ENCODE results near the gene SYT7.

Gene SYT7

DNA sequence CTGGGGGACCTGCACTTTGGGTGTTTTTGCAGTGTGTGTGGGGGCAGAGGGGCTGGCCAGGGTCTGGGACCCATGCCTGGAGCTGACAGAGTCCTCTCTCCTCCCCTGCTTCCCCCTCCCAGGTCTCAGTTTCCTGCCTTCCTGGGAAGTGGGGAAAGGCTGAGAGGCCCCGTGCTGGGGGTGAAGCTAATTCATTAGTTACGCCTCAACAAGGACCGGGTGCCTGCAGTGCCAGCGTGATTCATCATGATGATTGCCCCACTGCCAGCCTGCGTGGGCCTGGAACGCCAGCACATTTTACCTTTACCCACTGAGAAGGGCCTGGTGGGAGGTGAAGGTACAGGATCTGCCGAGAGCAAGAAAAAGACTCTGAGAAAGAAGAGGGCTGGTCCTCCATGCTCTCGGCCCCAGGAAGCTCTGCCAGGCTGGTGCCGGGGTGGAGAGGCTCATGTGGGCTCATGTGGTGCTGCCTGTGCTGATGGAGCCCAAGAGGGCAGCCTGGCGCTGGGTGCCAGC, 75.2 kb downstream of the SYT7 start:
- no peak for DNase-seq (ENCODE audit: extremely low read depth, low read depth)
- TF ChIP-seq CTCF (IDR thresholded peaks at IDR 0.05; ENCODE audit: low read depth, low read length): no peak

DNA sequence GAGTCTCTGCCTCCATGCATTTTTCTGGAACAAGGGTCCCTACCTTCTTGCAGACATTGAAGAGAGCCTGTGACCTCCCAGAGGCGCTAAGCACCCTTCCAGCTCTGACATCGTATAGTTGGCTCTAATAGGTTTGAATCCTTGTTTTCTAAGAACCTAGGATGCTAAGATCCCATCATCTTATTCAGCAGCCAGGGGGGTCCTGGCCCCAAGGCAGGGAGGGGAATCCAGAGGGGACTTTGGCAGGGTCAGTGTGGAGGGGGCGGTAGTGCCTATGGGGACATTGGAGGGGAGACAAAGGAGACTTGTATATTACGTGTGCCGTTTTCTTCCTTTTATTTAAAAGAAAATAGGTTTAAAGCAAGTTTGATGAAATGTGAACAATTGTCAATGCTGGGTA, 75.8 kb downstream of the SYT7 start:
- no peak for DNase-seq (ENCODE audit: extremely low read depth, low read depth)
- no peak for TF ChIP-seq CTCF (IDR thresholded peaks at IDR 0.05; ENCODE audit: low read depth, low read length)

DNA sequence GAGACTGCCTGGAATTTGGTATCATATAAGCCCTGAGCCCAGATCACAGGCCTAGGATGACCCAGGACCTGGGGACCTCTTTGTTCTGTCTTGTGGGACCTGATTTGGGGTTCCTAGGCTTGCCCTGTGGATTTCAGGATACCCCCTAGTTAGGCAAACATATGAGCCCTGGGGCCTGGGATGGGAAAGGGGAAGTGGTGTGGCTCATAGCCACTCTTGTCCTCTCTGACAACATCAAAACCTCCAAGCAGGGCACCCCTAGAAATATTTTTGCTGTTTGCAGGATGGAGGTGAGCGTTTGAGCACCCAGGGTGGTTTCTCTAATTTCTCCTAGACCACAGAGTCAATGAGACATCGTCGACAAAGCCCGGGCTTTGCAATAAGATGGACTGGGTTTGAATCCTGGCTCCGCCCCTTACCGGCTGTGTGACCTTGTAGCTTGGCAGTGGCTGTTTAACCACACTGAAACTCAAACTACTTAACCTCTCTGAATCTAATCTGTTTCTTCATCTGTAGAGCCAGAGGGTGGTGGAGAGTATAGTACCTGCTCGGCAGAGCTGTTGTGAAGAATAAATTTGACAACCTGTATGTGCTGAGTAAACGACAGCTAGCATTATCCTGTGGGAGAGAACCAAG, 77.6 kb downstream of the SYT7 start:
- DNase-seq (ENCODE audit: extremely low read depth, low read depth): no peak
- TF ChIP-seq CTCF (IDR thresholded peaks at IDR 0.05; ENCODE audit: low read depth, low read length): no peak

GRCh38 chr11:61502522-61502921, 78.4 kb downstream of the SYT7 start:
- DNase-seq (ENCODE audit: extremely low read depth, low read depth): no peak
- no peak for TF ChIP-seq CTCF (IDR thresholded peaks at IDR 0.05; ENCODE audit: low read depth, low read length)

- DNase-seq (ENCODE audit: extremely low read depth, low read depth): no peak
- TF ChIP-seq CTCF (IDR thresholded peaks at IDR 0.05; ENCODE audit: low read depth, low read length): no peak
Measured at GRCh38 chr11:61499816-61500491, 80.9 kb downstream of the SYT7 start.

DNA sequence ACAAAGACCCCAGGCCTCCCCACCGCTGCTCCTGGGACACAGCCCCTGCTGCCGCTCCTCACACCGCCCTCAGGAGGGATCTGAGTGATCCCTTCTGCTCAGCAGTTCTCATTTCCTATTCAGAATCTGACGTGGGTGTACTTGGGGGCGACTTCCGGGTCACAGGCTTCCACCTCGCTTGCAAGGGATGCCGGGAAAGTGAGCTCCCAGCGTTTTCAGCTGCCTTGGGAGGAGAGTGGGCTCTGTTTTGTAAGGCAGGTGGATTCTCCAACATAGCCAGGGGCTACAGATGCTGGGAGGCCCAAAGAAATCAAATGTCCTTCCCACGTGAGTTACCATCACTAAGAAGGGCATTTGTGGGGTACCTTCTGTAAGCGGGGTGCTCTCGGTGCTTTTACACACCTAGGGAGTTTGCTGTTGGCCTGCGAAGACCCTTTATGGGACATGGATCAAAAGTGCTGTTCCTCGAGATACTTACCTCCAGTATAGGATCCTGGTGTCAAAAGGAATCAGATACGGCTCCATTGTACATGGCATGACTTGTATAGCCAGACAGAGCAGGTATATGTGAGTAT, 82.0 kb downstream of the SYT7 start:
- TF ChIP-seq CTCF (IDR thresholded peaks at IDR 0.05; ENCODE audit: low read depth, low read length): no peak
- no peak for DNase-seq (ENCODE audit: extremely low read depth, low read depth)

- DNase-seq (ENCODE audit: extremely low read depth, low read depth): no peak
- no peak for TF ChIP-seq CTCF (IDR thresholded peaks at IDR 0.05; ENCODE audit: low read depth, low read length)
Measured at GRCh38 chr11:61497876-61498275, 83.0 kb downstream of the SYT7 start.

Data from AG09319 (cell line).